Colonic mucosa (tissue), 4 donors: ENCODE measurements around the gene SPTSSB. TPM values are rescaled to one million over a fixed set of nuclear protein-coding genes. Genes with fewer than 3 reads are reported as not detected.

Experiments used
- DNase-seq: peaks from one replicate; pipeline ENCODE4 v3.0.0-alpha.2; 2020
- H3K27ac ChIP-seq: fragments of 200-600 bp; one replicate; pipeline ENCODE4 v1.8.0; 2021
- H3K27me3 ChIP-seq: fragments of 200-600 bp; one replicate; pipeline ENCODE4 v1.8.0; 2021
- H3K36me3 ChIP-seq: fragments of 200-600 bp; one replicate; pipeline ENCODE4 v1.8.0; 2021
- H3K4me1 ChIP-seq: fragments of 200-600 bp; one replicate; pipeline ENCODE4 v1.8.0; 2021; ENCODE audit warnings: mild to moderate bottlenecking
- H3K4me3 ChIP-seq: fragments of 200-600 bp; one replicate; pipeline ENCODE4 v1.8.0; 2021
- H3K9ac ChIP-seq, 2 donors: one replicate each; pipeline ENCODE4 v1.7.0; 2013; ENCODE audit warnings: control low read depth in 2 of 2, low read depth in 2 of 2, low read length in 2 of 2
- H3K9me3 ChIP-seq: fragments of 200-600 bp; one replicate; pipeline ENCODE4 v1.8.0; 2021
- intact Hi-C: fragments of 100-400 bp; cut with DNase I; formaldehyde crosslinking; loops from one replicate; pipeline ENCODE4 v1.14.1; 2022
- total RNA-seq, 2 donors: library from RNA; stranded (reverse); fragmentation: NEBNext Ultra II Directional in 1 of 2; extraction: Animal tissue kit (Norgen Biotek cat#: 25700) in 1 of 2; gene quantifications; one replicate each; pipeline ENCODE4 v1.2.1, GENCODE V29; 2021
- TF ChIP-seq, protein P1 (sequence below): fragments of 200-600 bp; IDR thresholded peaks from one replicate; pipeline ENCODE4 v1.8.0; 2022; ENCODE audit warnings: antibody characterized with exemption, mild to moderate bottlenecking
- donor health status: healthy.
- donor health status: DM: no; HTN: no; CAD: no.
- donor health status: DM: no; HTN: no; CAD: no.

The SPTSSB gene
- total RNA-seq, 2 donors from 2014 or later: 1.6 to 3.5 TPM

DNA sequence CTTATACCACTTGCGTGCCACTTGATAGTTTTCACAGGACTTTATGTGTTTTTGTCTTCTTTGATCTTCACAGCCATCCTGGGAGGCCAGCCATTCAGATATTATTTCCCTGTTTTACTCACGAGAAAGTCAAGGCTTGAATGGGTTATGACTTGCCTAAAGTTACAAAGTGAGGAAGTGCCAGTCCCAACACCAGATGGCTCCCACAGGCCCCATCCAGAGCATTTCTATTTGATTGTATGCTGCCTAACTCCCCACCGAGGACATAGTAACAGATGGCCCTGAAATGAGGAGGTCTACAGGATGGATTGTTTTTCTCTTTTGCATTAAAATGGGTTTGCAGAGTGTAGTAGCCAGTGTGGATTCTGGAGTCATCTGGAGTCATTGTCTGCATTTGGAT lies 74.5 kb downstream of the SPTSSB start:
- H3K9ac ChIP-seq: no peak overlapping the region
- no peaks in the 10 kb centered on the region for H3K36me3 ChIP-seq
- no peak overlapping the region for H3K27ac ChIP-seq
- TF ChIP-seq, protein P1, sequence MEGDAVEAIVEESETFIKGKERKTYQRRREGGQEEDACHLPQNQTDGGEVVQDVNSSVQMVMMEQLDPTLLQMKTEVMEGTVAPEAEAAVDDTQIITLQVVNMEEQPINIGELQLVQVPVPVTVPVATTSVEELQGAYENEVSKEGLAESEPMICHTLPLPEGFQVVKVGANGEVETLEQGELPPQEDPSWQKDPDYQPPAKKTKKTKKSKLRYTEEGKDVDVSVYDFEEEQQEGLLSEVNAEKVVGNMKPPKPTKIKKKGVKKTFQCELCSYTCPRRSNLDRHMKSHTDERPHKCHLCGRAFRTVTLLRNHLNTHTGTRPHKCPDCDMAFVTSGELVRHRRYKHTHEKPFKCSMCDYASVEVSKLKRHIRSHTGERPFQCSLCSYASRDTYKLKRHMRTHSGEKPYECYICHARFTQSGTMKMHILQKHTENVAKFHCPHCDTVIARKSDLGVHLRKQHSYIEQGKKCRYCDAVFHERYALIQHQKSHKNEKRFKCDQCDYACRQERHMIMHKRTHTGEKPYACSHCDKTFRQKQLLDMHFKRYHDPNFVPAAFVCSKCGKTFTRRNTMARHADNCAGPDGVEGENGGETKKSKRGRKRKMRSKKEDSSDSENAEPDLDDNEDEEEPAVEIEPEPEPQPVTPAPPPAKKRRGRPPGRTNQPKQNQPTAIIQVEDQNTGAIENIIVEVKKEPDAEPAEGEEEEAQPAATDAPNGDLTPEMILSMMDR: no peak
- H3K9me3 ChIP-seq: no peaks in the 10 kb centered on the region
- H3K4me3 ChIP-seq: no peak overlapping the region
- intact Hi-C loops: no loop called here
- no peak for DNase-seq
- no peaks in the 10 kb centered on the region for H3K4me1 ChIP-seq
- H3K27me3 ChIP-seq: no peaks in the 10 kb centered on the region

DNA sequence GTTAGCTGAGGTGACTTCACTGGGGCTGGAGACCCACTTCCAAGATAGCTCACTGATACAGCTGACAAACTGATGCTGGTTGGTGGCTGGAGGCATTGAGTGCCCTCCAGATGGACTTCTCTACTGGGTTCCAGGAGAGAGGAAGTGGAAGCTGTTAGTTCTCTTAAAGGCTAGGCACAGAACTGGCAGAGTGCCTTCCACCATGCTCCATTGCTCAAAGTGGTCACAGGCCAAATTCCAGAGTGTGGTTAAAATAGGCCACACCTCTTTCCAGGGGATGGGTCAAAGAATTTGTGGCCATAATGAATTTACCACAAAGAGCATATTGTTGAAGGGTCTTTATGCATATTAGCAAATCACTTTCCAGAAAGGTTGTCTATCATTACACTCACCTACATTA lies 76.0 kb downstream of the SPTSSB start:
- Histone ChIP-seq H3K9ac (no peak overlapping the region), H3K27ac (no peak overlapping the region), H3K36me3 (no peaks in the 10 kb centered on the region), H3K4me3 (no peak overlapping the region), H3K4me1 (no peaks in the 10 kb centered on the region), H3K9me3 (no peaks in the 10 kb centered on the region), H3K27me3 (no peaks in the 10 kb centered on the region)
- TF ChIP-seq, protein P1: no peak
- no peak for DNase-seq
- intact Hi-C loops: no loop called here

Other genes with a start within 250 kb of the SPTSSB start
- 10 to 100 TPM; 33.5 to 45.5 TPM for gene NMD3, start 150.2 kb downstream of the SPTSSB start, total RNA-seq
- gene OTOL1, start 125.3 kb upstream of the SPTSSB start, total RNA-seq: not detected